WTC11 (cell line): ENCODE results near the gene RAP2A. TPM values are rescaled to one million over a fixed set of nuclear protein-coding genes. Genes with fewer than 3 reads are reported as not detected.

ENCODE experiments used
- ATAC-seq: fragments of 200-7000 bp; cut with Tn5 transposase; 2 replicates; pipeline ENCODE4 v1.10.0; 2021; ENCODE audit warnings: mild to moderate bottlenecking, moderate library complexity
- CTCF ChIA-PET: fragments of 300-600 bp; sonication (Branson Sonifier 250); formaldehyde crosslinking; loops from one replicate; lab custom pipeline; 2021; ENCODE audit warnings: antibody characterized with exemption; lab: Charles Lee
- POLR2A ChIA-PET: fragments of 350-600 bp; sonication (Branson Sonifier 250); formaldehyde crosslinking; loops from one replicate; lab custom pipeline; 2021; ENCODE audit warnings: antibody characterized with exemption; lab: Charles Lee
- DNase-seq: peaks from one replicate; pipeline ENCODE4 v3.0.0; 2021; ENCODE audit warnings: low spot score
- H3K27ac Mint-ChIP-seq: 2 replicates; pipeline ENCODE4 v1.8.0; 2021; ENCODE audit warnings: mixed read lengths
- H3K27me3 Mint-ChIP-seq: 2 replicates; pipeline ENCODE4 v1.8.0; 2021; ENCODE audit warnings: low read depth, mild to moderate bottlenecking, moderate library complexity, mixed read lengths
- H3K36me3 Mint-ChIP-seq: 2 replicates; pipeline ENCODE4 v1.8.0; 2021; ENCODE audit warnings: mixed read lengths
- H3K4me1 Mint-ChIP-seq: 2 replicates; pipeline ENCODE4 v1.8.0; 2022; ENCODE audit warnings: mixed read lengths
- H3K4me3 Mint-ChIP-seq: 2 replicates; pipeline ENCODE4 v1.8.0; 2021; ENCODE audit warnings: mild to moderate bottlenecking, moderate library complexity, mixed read lengths
- H3K9me3 Mint-ChIP-seq: 2 replicates; pipeline ENCODE4 v1.8.0; 2021; ENCODE audit warnings: mixed read lengths
- ATF3 ChIP-seq: sonication (generic); formaldehyde crosslinking; conservative IDR thresholded peaks from 2 replicates; pipeline ENCODE4 v1.8.1; 2022; ENCODE audit warnings: mild to moderate bottlenecking, missing genetic modification reagents
- CREB1 ChIP-seq: sonication (generic); formaldehyde crosslinking; IDR thresholded peaks from 2 replicates; pipeline ENCODE4 v1.8.0; 2023; ENCODE audit warnings: mild to moderate bottlenecking, missing genetic modification reagents
- ELF4 ChIP-seq: sonication (generic); formaldehyde crosslinking; IDR thresholded peaks from 2 replicates; pipeline ENCODE4 v1.8.1; 2022; ENCODE audit warnings: low read depth, mild to moderate bottlenecking, moderate library complexity, missing genetic modification reagents
- FOXP1 ChIP-seq: sonication (generic); formaldehyde crosslinking; IDR thresholded peaks from 2 replicates; pipeline ENCODE4 v1.8.0; 2022; ENCODE audit warnings: missing genetic modification reagents, mild to moderate bottlenecking, moderate library complexity, borderline replicate concordance
- FOXP4 ChIP-seq: sonication (generic); formaldehyde crosslinking; IDR thresholded peaks from 2 replicates; pipeline ENCODE4 v1.8.0; 2022; ENCODE audit warnings: mild to moderate bottlenecking, missing genetic modification reagents
- GABPB1 ChIP-seq: sonication (generic); formaldehyde crosslinking; IDR thresholded peaks from 2 replicates; pipeline ENCODE4 v1.8.1; 2023; ENCODE audit warnings: mild to moderate bottlenecking, missing genetic modification reagents
- JAZF1 ChIP-seq: fragments of 250-450 bp; sonication (Bioruptor Pico); IDR thresholded peaks from 2 replicates; pipeline ENCODE4 v1.9.0; 2021; ENCODE audit warnings: moderate library complexity, mild to moderate bottlenecking, inconsistent platforms
- PRRX2 ChIP-seq: fragments of 250-450 bp; sonication (Bioruptor Pico); IDR thresholded peaks from 2 replicates; pipeline ENCODE4 v1.8.0; 2021; ENCODE audit warnings: mild to moderate bottlenecking
- RORB ChIP-seq: fragments of 250-450 bp; sonication (Bioruptor Pico); IDR thresholded peaks from 2 replicates; pipeline ENCODE4 v1.9.0; 2021; ENCODE audit warnings: mild to moderate bottlenecking
- SP1 ChIP-seq: sonication (generic); formaldehyde crosslinking; conservative IDR thresholded peaks from 2 replicates; pipeline ENCODE4 v1.8.1; 2022; ENCODE audit warnings: missing genetic modification reagents
- TEAD4 ChIP-seq: sonication (generic); formaldehyde crosslinking; IDR thresholded peaks from 2 replicates; pipeline ENCODE4 v1.8.0; 2022; ENCODE audit warnings: mild to moderate bottlenecking, missing genetic modification reagents
- ZNF121 ChIP-seq: sonication (generic); formaldehyde crosslinking; IDR thresholded peaks from 2 replicates; pipeline ENCODE4 v1.8.0; 2023; ENCODE audit warnings: missing genetic modification reagents
- ZNF281 ChIP-seq: sonication (generic); formaldehyde crosslinking; IDR thresholded peaks from 2 replicates; pipeline ENCODE4 v1.8.0; 2023; ENCODE audit warnings: mild to moderate bottlenecking, missing genetic modification reagents
- ZNF317 ChIP-seq: sonication (generic); formaldehyde crosslinking; IDR thresholded peaks from 2 replicates; pipeline ENCODE4 v1.8.1; 2023; ENCODE audit warnings: low read depth, mild to moderate bottlenecking, moderate library complexity, missing genetic modification reagents, borderline replicate concordance
- total RNA-seq: library from RNA; stranded (reverse); gene quantifications from 3 replicates; pipeline ENCODE4 v1.2.3, GENCODE V29; 2021
- TF ChIP-seq, protein P1 (sequence below): sonication (generic); formaldehyde crosslinking; IDR thresholded peaks from 2 replicates; pipeline ENCODE4 v1.8.1; 2022; ENCODE audit warnings: mild to moderate bottlenecking, moderate library complexity, missing genetic modification reagents
- TF ChIP-seq, protein P2 (sequence below): sonication (generic); formaldehyde crosslinking; IDR thresholded peaks from 2 replicates; pipeline ENCODE4 v1.8.0; 2022; ENCODE audit warnings: mild to moderate bottlenecking, missing genetic modification reagents
- TF ChIP-seq, protein P3 (sequence below): sonication (generic); formaldehyde crosslinking; conservative IDR thresholded peaks from 2 replicates; pipeline ENCODE4 v1.8.1; 2023; ENCODE audit warnings: mild to moderate bottlenecking, low read depth, missing genetic modification reagents, moderate library complexity
- TF ChIP-seq, protein P4 (sequence below): fragments of 200-600 bp; IDR thresholded peaks from 2 replicates; pipeline ENCODE4 v1.8.0; 2022; ENCODE audit warnings: antibody characterized with exemption

The RAP2A gene
- total RNA-seq, 1 experiment from 2014 or later = 39.0 TPM

GRCh38 chr13:97459215-97459777 is 25.3 kb downstream of the RAP2A start:
- DNase-seq (no peak), ATAC-seq (no peak)
- Mint-ChIP-seq H3K4me1 (peaks cover 29% of the 10 kb centered on the region), H3K27ac (peak overlapping the region; percentile 32), H3K27me3 (no peaks in the 10 kb centered on the region), H3K36me3 (peaks cover 16% of the 10 kb centered on the region), H3K4me3 (no peak overlapping the region), H3K9me3 (peaks cover 8% of the 10 kb centered on the region)
- POLR2A ChIA-PET = no interaction called here
- TF ChIP-seq, protein P1, sequence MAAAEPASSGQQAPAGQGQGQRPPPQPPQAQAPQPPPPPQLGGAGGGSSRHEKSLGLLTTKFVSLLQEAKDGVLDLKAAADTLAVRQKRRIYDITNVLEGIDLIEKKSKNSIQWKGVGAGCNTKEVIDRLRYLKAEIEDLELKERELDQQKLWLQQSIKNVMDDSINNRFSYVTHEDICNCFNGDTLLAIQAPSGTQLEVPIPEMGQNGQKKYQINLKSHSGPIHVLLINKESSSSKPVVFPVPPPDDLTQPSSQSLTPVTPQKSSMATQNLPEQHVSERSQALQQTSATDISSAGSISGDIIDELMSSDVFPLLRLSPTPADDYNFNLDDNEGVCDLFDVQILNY = no peak
- TF ChIP-seq FOXP1 (CRISPR knock-in tag) (no peak), FOXP4 (CRISPR knock-in tag) (no peak), ZNF281 (CRISPR knock-in tag) (no peak), TEAD4 (CRISPR knock-in tag) (no peak), RORB (CRISPR knock-in tag) (no peak), ELF4 (no peak), CREB1 (CRISPR knock-in tag) (no peak), ZNF121 (no peak), SP1 (no peak), JAZF1 (CRISPR knock-in tag) (no peak), ZNF317 (no peak), GABPB1 (CRISPR knock-in tag) (no peak), PRRX2 (CRISPR knock-in tag) (no peak), ATF3 (CRISPR knock-in tag) (no peak)
- TF ChIP-seq, protein P2, sequence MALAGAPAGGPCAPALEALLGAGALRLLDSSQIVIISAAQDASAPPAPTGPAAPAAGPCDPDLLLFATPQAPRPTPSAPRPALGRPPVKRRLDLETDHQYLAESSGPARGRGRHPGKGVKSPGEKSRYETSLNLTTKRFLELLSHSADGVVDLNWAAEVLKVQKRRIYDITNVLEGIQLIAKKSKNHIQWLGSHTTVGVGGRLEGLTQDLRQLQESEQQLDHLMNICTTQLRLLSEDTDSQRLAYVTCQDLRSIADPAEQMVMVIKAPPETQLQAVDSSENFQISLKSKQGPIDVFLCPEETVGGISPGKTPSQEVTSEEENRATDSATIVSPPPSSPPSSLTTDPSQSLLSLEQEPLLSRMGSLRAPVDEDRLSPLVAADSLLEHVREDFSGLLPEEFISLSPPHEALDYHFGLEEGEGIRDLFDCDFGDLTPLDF (CRISPR knock-in tag) = no peak
- TF ChIP-seq, protein P3, sequence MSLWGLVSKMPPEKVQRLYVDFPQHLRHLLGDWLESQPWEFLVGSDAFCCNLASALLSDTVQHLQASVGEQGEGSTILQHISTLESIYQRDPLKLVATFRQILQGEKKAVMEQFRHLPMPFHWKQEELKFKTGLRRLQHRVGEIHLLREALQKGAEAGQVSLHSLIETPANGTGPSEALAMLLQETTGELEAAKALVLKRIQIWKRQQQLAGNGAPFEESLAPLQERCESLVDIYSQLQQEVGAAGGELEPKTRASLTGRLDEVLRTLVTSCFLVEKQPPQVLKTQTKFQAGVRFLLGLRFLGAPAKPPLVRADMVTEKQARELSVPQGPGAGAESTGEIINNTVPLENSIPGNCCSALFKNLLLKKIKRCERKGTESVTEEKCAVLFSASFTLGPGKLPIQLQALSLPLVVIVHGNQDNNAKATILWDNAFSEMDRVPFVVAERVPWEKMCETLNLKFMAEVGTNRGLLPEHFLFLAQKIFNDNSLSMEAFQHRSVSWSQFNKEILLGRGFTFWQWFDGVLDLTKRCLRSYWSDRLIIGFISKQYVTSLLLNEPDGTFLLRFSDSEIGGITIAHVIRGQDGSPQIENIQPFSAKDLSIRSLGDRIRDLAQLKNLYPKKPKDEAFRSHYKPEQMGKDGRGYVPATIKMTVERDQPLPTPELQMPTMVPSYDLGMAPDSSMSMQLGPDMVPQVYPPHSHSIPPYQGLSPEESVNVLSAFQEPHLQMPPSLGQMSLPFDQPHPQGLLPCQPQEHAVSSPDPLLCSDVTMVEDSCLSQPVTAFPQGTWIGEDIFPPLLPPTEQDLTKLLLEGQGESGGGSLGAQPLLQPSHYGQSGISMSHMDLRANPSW (CRISPR knock-in tag) = no peak
- TF ChIP-seq, protein P4, sequence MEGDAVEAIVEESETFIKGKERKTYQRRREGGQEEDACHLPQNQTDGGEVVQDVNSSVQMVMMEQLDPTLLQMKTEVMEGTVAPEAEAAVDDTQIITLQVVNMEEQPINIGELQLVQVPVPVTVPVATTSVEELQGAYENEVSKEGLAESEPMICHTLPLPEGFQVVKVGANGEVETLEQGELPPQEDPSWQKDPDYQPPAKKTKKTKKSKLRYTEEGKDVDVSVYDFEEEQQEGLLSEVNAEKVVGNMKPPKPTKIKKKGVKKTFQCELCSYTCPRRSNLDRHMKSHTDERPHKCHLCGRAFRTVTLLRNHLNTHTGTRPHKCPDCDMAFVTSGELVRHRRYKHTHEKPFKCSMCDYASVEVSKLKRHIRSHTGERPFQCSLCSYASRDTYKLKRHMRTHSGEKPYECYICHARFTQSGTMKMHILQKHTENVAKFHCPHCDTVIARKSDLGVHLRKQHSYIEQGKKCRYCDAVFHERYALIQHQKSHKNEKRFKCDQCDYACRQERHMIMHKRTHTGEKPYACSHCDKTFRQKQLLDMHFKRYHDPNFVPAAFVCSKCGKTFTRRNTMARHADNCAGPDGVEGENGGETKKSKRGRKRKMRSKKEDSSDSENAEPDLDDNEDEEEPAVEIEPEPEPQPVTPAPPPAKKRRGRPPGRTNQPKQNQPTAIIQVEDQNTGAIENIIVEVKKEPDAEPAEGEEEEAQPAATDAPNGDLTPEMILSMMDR = no peak
- CTCF ChIA-PET = interaction anchor here (0.6 kb wide), 2 partner anchors 90 to 232 kb away, joined by 3 read pairs; no protein-coding TSS in a partner anchor
